A673 (cell line): ENCODE measurements around the gene MOSMO.

Source experiments
- EZH2 ChIP-seq: fragments of 200-600 bp; sonication (generic); IDR thresholded peaks from 2 replicates; pipeline ENCODE4 v1.6.1; 2017; ENCODE audit warnings: borderline replicate concordance, low read depth, mild to moderate bottlenecking, mixed read lengths, antibody characterized with exemption, low read length; ENCODE audit not compliant: poor library complexity, severe bottlenecking
- TF ChIP-seq, protein P1 (sequence below): fragments of 300-800, 200-600 bp; sonication (generic); conservative IDR thresholded peaks from 2 replicates; pipeline ENCODE4 v1.5.1; 2017; ENCODE audit warnings: low read depth, mild to moderate bottlenecking, antibody characterized with exemption, low read length, moderate library complexity, mixed read lengths

DNA sequence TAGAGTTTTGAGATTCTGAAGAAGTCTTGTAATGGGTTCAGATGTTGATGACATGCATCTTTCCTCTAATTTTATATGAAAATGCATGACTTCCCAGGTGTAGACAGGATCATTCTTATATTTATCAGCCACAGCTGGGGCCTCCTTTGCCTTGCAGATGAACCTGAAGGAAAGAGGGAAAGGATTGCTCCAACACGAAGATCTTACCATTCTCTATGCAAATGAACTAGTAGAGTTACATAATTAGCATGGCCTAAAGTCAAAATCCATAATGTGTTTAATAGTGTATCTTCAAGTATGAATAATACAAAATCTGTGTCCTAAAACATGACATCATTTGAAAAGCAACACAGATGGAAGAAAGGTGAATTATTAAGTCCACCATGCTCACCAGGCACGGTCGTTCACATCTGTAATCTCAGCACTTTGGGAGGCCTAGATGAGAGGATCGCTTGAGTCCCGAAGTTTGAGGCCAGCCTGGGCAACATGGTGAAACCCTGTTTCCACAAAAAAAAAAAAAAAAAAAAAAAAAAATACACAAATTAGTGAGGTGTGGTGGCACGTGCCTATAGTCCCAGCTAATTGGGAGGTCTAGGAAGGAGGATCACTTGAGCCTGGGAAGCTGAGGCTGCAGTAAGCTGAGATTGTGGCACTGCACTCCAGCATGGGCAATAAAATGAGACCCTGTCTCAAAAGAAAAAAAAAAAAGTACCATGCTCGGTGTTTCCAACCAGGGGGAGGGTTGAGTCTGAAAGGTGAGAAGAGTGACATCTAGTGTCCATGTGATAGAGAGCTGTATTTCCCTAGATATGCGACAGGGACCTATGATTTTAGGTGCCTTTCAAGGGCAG lies 90.7 kb downstream of the MOSMO start:
- no peak for TF ChIP-seq EZH2
- TF ChIP-seq, protein P1, sequence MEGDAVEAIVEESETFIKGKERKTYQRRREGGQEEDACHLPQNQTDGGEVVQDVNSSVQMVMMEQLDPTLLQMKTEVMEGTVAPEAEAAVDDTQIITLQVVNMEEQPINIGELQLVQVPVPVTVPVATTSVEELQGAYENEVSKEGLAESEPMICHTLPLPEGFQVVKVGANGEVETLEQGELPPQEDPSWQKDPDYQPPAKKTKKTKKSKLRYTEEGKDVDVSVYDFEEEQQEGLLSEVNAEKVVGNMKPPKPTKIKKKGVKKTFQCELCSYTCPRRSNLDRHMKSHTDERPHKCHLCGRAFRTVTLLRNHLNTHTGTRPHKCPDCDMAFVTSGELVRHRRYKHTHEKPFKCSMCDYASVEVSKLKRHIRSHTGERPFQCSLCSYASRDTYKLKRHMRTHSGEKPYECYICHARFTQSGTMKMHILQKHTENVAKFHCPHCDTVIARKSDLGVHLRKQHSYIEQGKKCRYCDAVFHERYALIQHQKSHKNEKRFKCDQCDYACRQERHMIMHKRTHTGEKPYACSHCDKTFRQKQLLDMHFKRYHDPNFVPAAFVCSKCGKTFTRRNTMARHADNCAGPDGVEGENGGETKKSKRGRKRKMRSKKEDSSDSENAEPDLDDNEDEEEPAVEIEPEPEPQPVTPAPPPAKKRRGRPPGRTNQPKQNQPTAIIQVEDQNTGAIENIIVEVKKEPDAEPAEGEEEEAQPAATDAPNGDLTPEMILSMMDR = peak; percentile 78
